RWPE2 (cell line): Measurements from ENCODE around the gene KCNMA1.

Source experiments
- ATAC-seq: fragments of 200-7000 bp; cut with Tn5 transposase; 3 replicates; pipeline ENCODE4 v1.9.1; 2021; ENCODE audit warnings: low read depth
- DNase-seq: peaks from one replicate; pipeline ENCODE4 v3.0.0-alpha.2; 2020; ENCODE audit warnings: low spot score
- H3K27ac ChIP-seq: fragments of 450-650 bp; 2 replicates; pipeline ENCODE4 v1.5.1; 2017; ENCODE audit warnings: mild to moderate bottlenecking; ENCODE audit not compliant: poor library complexity, severe bottlenecking
- H3K27me3 ChIP-seq: fragments of 250-450 bp; sonication (Bioruptor Pico); 2 replicates; pipeline ENCODE4 v1.5.1; 2021; ENCODE audit warnings: mild to moderate bottlenecking, moderate library complexity; ENCODE audit not compliant: insufficient read depth, poor library complexity, severe bottlenecking
- H3K36me3 ChIP-seq: fragments of 250-450 bp; sonication (Bioruptor Pico); 2 replicates; pipeline ENCODE4 v1.5.1; 2020; ENCODE audit warnings: low read depth, mild to moderate bottlenecking, moderate library complexity
- H3K4me1 ChIP-seq: fragments of 250-450 bp; sonication (Bioruptor Pico); 2 replicates; pipeline ENCODE4 v1.5.1; 2021; ENCODE audit warnings: mild to moderate bottlenecking, moderate library complexity; ENCODE audit not compliant: insufficient read depth, poor library complexity, severe bottlenecking
- H3K4me3 ChIP-seq: fragments of 250-450 bp; sonication (Bioruptor Pico); 2 replicates; pipeline ENCODE4 v1.5.1; 2021; ENCODE audit warnings: mild to moderate bottlenecking, moderate library complexity; ENCODE audit not compliant: severe bottlenecking
- H3K9me3 ChIP-seq: fragments of 250-450 bp; sonication (Bioruptor Pico); 2 replicates; pipeline ENCODE4 v1.5.1; 2021; ENCODE audit warnings: mild to moderate bottlenecking, moderate library complexity; ENCODE audit not compliant: severe bottlenecking
- TF ChIP-seq, protein P1 (sequence below): fragments of 450-650 bp; IDR thresholded peaks from one replicate; pipeline ENCODE4 v1.5.1; 2017; ENCODE audit warnings: mild to moderate bottlenecking, moderate library complexity; ENCODE audit not compliant: poor library complexity, severe bottlenecking

KCNMA1 gene

DNA sequence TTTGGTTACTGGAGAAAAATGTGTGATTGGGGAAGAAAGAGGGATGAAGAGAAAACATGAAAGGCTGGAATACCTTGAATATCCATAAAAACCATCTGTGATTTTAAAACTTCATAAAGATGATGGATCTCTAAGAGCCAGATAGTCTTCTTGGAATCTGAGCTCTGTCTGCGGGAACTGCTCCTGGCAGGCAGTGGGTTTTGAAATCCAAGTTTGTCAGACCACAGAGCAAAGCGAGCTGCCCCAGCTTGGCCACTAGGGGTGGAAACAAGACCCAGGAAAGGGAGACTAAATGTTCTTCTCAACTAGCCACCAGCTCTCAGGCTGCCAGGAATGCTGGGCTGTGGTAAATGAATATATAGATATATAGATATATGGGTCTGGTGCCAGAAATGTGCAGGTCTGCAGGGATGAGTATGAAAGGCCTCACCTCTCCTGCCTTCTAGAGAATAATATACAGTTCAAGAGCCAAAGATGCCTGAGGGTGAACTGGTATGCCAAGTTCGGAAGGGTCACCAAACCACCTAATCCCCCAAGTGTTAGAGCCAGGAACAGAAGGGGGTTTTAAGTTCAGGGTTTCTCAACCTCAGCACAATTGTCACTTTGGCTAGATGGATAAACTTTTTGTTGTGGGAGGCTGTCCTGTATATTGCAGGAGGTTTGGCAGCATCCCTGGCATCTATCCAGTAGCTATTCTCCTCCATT lies 208.8 kb downstream of the KCNMA1 start:
- no peaks in the 10 kb centered on the region for H3K4me1 ChIP-seq
- ATAC-seq (peak; percentile 46; the same call in 1 of the 3 replicates), DNase-seq (no peak)
- no peaks in the 10 kb centered on the region for H3K9me3 ChIP-seq
- no peak overlapping the region for H3K27ac ChIP-seq
- H3K4me3 ChIP-seq = no peak overlapping the region
- no peaks in the 10 kb centered on the region for H3K27me3 ChIP-seq
- H3K36me3 ChIP-seq = no peaks in the 10 kb centered on the region
- TF ChIP-seq, protein P1, sequence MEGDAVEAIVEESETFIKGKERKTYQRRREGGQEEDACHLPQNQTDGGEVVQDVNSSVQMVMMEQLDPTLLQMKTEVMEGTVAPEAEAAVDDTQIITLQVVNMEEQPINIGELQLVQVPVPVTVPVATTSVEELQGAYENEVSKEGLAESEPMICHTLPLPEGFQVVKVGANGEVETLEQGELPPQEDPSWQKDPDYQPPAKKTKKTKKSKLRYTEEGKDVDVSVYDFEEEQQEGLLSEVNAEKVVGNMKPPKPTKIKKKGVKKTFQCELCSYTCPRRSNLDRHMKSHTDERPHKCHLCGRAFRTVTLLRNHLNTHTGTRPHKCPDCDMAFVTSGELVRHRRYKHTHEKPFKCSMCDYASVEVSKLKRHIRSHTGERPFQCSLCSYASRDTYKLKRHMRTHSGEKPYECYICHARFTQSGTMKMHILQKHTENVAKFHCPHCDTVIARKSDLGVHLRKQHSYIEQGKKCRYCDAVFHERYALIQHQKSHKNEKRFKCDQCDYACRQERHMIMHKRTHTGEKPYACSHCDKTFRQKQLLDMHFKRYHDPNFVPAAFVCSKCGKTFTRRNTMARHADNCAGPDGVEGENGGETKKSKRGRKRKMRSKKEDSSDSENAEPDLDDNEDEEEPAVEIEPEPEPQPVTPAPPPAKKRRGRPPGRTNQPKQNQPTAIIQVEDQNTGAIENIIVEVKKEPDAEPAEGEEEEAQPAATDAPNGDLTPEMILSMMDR = peak; percentile 55

DNA sequence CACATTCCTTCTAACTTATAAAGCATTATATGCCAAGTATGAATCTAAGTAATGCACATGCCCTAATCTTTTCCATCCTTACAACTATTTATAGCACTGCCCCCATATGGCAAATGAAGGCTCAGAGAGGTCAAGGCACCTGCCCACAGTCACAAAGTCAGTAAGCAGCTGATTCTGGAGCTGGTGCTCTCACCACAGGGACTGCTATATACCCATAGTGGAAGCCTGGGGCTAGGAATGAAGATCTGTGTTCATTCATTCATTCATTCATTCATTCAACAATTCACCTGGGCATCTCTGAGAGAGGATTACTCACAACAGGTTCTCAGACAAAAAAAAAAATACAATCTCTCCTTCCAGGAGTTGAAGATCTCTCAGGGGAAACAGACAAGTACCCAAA lies 213.4 kb downstream of the KCNMA1 start:
- TF ChIP-seq, protein P1 = no peak
- Histone ChIP-seq H3K9me3 (no peaks in the 10 kb centered on the region), H3K36me3 (no peaks in the 10 kb centered on the region), H3K27me3 (no peaks in the 10 kb centered on the region), H3K27ac (no peak overlapping the region), H3K4me1 (no peaks in the 10 kb centered on the region), H3K4me3 (no peak overlapping the region)
- DNase-seq (no peak), ATAC-seq (no peak)

DNA sequence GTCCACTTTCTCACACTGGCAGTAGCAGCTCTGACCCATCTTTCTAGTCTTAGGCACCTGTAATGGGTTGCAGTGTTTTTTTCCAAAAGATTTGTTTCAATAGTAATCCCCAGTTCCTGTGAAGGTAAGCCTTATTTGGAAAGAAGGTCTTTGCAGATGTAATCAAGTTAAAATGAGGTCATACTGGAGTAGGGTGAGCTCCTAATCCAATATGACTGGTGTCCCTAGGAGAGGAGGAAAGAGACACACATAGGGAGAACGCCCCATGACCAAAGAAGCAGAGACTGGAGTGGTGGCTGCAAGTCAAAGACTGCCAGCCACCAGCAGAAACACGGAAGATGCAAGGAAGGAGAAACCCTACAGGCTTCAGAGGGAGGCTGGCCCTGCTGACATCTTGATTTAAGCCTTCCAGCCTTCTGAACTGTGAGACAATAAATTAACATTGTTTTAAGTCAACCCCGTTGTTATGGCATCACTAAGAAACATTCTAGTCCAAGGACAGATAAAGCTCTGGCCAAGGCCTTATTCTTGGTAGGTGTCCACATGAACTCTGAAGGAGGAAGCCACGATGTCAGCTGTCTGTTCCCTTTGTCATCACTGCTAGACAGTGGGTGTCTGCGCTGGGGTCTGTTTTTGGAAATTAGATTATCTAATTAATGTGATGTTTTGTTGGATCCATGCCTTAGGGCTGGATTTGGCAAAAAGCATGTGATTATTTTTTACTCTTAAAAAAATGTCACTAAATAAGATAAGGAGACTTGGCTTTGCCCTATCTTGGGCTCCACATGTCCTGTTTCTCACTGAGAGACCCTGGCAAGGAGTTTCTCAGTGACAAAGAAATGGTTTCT lies 214.9 kb downstream of the KCNMA1 start:
- Histone ChIP-seq H3K4me3 (no peak overlapping the region), H3K4me1 (no peaks in the 10 kb centered on the region), H3K27ac (no peak overlapping the region), H3K27me3 (no peaks in the 10 kb centered on the region), H3K36me3 (no peaks in the 10 kb centered on the region), H3K9me3 (no peaks in the 10 kb centered on the region)
- ATAC-seq (no peak), DNase-seq (no peak)
- TF ChIP-seq, protein P1 = no peak

DNA sequence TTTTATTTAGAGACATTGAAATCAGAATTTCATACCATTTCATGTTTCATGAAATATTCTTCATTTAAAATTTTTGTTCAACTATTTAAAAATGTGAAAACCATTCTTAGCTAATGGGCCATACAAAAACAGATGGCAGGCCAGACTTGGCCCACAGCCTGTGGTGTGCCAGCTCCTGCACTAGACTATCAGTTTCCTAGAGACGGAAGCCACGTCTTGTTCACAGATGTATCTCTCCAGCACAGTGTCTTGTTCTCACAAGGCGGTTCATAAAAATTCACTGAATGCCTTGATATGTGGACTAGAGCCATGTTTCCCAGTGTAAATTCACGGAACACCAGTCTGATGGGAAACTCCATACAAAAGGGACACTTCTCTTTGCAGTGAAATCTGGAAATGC lies 216.0 kb downstream of the KCNMA1 start:
- H3K27ac ChIP-seq = no peak overlapping the region

More for the DNA sequence above, 216.0 kb downstream of the KCNMA1 start:
- ATAC-seq (no peak), DNase-seq (no peak)
- no peaks in the 10 kb centered on the region for H3K9me3 ChIP-seq
- H3K27me3 ChIP-seq = no peaks in the 10 kb centered on the region
- H3K36me3 ChIP-seq = no peaks in the 10 kb centered on the region
- H3K4me3 ChIP-seq = no peak overlapping the region
- TF ChIP-seq, protein P1 = no peak
- H3K4me1 ChIP-seq = peaks cover 7% of the 10 kb centered on the region
